Pancreas (tissue), 10 donors: Measurements from ENCODE around the gene APBA2. TPM values are rescaled to one million over a fixed set of nuclear protein-coding genes. Genes with fewer than 3 reads are reported as not detected.

ENCODE experiments used
- ATAC-seq, 4 donors: fragments of 200-7000 bp; cut with Tn5 transposase; one replicate each; pipeline versions ENCODE4 v1.8.0 to v1.9.1; 2020; ENCODE audit warnings: mild to moderate bottlenecking in 4 of 4, moderate library complexity in 4 of 4
- DNase-seq, 6 donors: peaks; one replicate each; pipeline ENCODE4 v3.0.0-alpha.2; 2020
- FAIRE-seq: peaks from 2 replicates; lab custom pipeline; 2012; peaks lifted over from hg19 to GRCh38; lab: Jason Lieb, UNC
- H3K27ac ChIP-seq, 4 donors: fragments of 200-600 bp; sonication (generic); 1 replicate in 3 of 4; 2 replicates in 1 of 4; pipeline versions ENCODE4 v1.5.0 to v1.8.0; 2020
- H3K27me3 ChIP-seq, 4 donors: fragments of 200-600 bp; one replicate each; pipeline ENCODE4 v1.8.0; 2021
- H3K36me3 ChIP-seq, 3 donors: fragments of 200-600 bp; sonication (generic) in 1 of 3; one replicate each; pipeline versions ENCODE4 v1.5.0 to v1.8.0; 2020 to 2021
- H3K4me1 ChIP-seq, 3 donors: fragments of 200-600 bp; one replicate each; pipeline ENCODE4 v1.8.0; 2021
- H3K4me3 ChIP-seq, 4 donors: fragments of 200-600 bp; sonication (generic) in 2 of 4; one replicate each; pipeline versions ENCODE4 v1.5.0 to v1.8.0; 2020 to 2021
- H3K9me3 ChIP-seq, 4 donors: fragments of 200-600 bp; one replicate each; pipeline ENCODE4 v1.8.0; 2021
- CTCF ChIP-seq, 4 donors: fragments of 200-600 bp; sonication (generic) in 3 of 4; IDR thresholded peaks; one replicate each; pipeline versions ENCODE4 v1.5.0 to v1.8.0; 2021; ENCODE audit warnings: antibody characterized with exemption in 4 of 4
- WGBS, 2 donors: extraction: QIAGEN DNeasy Blood & Tissue Kit; methylation state at CpG; one replicate each; pipeline ENCODE4 v1.1.7; 2013; 5-methylcytosine and 5-hydroxymethylcytosine counted together
- intact Hi-C, 3 donors: fragments of 100-400 bp; cut with DNase I; formaldehyde crosslinking; loops; one replicate each; pipeline versions ENCODE4 v1.11.1 to v1.14.2; 2022
- polyA plus RNA-seq, 2 donors: library from polyadenylated mRNA; stranded (reverse); fragments of 200-250 nt; gene quantifications; one replicate each; pipeline ENCODE4 v1.2.3, GENCODE V29; 2013
- total RNA-seq, 6 donors: library from RNA; stranded (reverse); fragmentation: NEBNext Ultra II Directional in 4 of 6; extraction: Animal tissue kit (Norgen Biotek cat#: 25700) in 4 of 6; gene quantifications; one replicate each; pipeline versions ENCODE4 v1.2.1 to v1.2.4, GENCODE V29; 2021 to 2023
- donor health status: healthy with polysubstance abuse.
- donor health status: DM: no; HTN: no; CAD: no; lungs with moderate emphysema.
- donor health status: DM: no; HTN: no; CAD: no.
- donor health status: control.
- donor health status: control.
- donor health status: Bipolar disorder and iron deficiency.
- donor health status: DM: yes; HTN: yes; CAD: no.
- donor health status: DM: no; HTN: no; CAD: no.
- donor health status: DM: no; HTN: no; CAD: no.
- donor health status: DM: yes; HTN: yes; CAD: no.

The APBA2 gene
- total and polyA plus RNA-seq, 8 donors, result 3.9 to 10.3 (median 6.7) TPM

DNA sequence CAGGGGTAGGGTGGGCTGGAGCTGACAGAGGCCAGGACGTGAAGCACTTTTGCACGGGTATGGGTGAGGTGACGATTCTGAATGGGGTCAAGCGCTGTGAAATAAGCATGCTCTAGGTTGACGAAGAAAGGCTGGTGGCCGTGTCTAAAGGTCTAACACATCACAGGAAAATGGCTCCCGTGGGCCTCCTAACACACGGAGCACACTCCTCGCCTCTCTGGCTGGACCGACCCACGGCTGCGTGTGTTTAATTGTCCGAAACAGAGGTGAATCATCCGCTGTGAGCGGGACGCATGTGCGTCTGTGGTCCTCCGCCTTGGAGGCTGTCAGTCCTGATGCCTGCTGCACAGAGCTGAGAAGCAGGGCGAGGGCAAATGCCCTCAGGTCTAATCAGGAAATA, 253.3 kb downstream of the APBA2 start:
- Histone ChIP-seq H3K27me3 (no peaks in the 10 kb centered on the region), H3K4me3 (no peak overlapping the region), H3K4me1 (no peaks in the 10 kb centered on the region), H3K9me3 (no peaks in the 10 kb centered on the region), H3K27ac (no peak overlapping the region), H3K36me3 (no peaks in the 10 kb centered on the region)
- FAIRE-seq, result no peak
- intact Hi-C loops, result no loop called here
- no peak for DNase-seq
- ATAC-seq, result no peak
- WGBS, 2 donors, result 83 to 92% methylated on average over 19 of the region's 19 CpGs
- TF ChIP-seq CTCF (IDR thresholded peaks at IDR 0.05), result no peak

DNA sequence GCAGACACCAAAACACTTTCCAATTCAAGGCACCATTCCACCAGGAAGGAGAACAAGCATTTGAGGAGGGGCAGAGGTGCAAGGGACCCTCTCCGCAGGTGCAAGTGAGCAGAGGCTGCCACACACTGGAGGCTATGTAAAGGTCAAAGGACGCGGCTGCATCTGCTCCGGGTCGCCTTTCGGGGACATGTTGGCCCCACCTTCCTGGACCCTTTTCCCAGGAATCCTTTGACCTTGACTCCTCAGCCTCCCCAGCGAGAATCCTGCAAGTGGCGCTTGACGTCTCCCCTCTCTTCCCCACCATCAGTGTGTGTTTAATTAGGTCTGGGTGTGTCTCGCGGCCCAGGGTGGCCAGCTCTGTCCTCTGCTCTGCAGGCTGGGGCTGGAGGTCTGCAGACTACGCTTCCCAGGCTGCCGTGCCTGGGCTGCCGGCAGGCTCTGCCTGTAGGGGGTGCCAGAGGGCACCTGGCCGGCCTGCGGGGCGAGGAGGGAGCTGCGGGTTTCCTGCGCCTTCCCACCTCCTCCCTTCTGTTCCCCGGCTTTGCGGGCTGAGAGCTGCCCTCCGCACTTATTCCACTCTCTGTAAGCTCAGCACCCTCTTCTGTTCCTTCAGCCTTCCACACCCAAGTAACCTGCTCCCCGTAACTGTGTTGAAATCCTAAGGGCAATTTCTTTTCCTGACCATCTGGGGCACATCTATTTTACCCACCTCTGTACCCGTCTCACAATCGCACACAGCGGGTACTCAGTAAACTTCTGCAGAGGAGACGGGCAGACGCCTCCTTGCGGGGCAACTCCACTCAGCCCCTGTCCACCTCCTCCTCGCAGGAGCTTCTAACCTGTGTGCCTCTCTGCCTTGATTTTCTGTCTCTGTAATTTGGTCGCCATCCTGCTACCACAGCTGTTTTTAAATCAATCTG, 254.0 kb downstream of the APBA2 start:
- Histone ChIP-seq H3K27ac (no peak overlapping the region), H3K4me1 (no peaks in the 10 kb centered on the region), H3K9me3 (no peaks in the 10 kb centered on the region), H3K4me3 (peak overlapping the region in 3 of 4 donors; percentile 5 to 30 (median 29)), H3K27me3 (no peaks in the 10 kb centered on the region), H3K36me3 (no peaks in the 10 kb centered on the region)
- WGBS, 2 donors, result 10 to 13% methylated on average over 31 of the region's 31 CpGs
- intact Hi-C loops, result no loop called here
- FAIRE-seq (no peak), DNase-seq (peak in 5 of 6 donors; percentile 31 to 91 (median 72)), ATAC-seq (peak; percentile 93 to 99 (median 97))
- TF ChIP-seq CTCF (IDR thresholded peaks at IDR 0.05), result peak; percentile 80 to 91 (median 88)

GRCh38 chr15:29140475-29141307, 254.9 kb downstream of the APBA2 start:
- TF ChIP-seq CTCF (IDR thresholded peaks at IDR 0.05), result no peak
- Histone ChIP-seq H3K27me3 (no peaks in the 10 kb centered on the region), H3K9me3 (no peaks in the 10 kb centered on the region), H3K4me1 (no peaks in the 10 kb centered on the region), H3K36me3 (no peaks in the 10 kb centered on the region), H3K4me3 (peak overlapping the region in 2 of 4 donors; percentile 29 to 30), H3K27ac (no peak overlapping the region)
- ATAC-seq (peak; percentile 10 to 43 (median 16)), DNase-seq (no peak), FAIRE-seq (no peak)
- 67 to 70% methylated on average over 15 of the region's 15 CpGs for whole genome bisulfite sequencing, 2 donors
- intact Hi-C loops, result no loop called here

DNA sequence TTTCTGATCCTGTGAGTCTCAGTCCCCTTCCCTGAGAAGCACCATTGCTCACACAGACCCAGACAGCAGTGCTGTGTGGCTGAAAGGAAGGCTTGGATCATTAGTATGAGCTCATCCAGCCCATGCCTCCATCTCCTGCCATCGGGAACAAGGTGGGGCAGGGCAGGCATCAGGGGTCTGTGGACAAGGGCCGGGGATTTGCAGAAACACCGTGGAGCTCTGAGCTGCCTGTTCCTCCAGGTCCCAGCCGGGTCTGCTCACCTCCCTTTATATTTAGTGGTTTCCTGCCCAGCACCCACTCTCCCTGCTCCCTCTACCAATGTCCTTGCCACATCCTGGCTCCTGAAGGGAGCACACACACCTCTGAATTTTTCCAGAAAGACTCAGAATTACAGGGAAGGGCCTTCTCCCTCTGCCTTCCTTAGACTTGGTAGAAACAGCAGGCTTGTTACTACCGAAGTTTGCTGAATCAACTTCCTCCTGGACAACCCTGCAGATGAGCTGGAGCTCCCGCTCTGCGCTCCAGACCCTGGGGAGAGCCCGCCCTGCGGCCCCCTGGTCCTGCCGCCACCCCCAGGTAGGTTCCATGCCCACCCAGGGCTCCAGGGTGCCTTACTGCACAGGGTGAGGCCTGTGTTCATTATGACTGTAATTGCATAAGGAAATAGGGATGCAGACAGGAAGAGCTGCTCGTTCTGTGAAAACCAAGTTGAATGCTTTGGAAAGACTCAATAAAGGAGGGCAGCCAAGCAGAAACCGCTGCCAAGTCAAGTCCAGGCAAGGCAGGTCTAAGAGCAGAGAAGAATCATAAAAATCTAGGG, 255.7 kb downstream of the APBA2 start:
- FAIRE-seq, result no peak
- ATAC-seq, result no peak
- H3K27me3 ChIP-seq, result no peaks in the 10 kb centered on the region
- no peaks in the 10 kb centered on the region for H3K9me3 ChIP-seq
- no peaks in the 10 kb centered on the region for H3K36me3 ChIP-seq
- H3K27ac ChIP-seq, result no peak overlapping the region
- H3K4me1 ChIP-seq, result no peaks in the 10 kb centered on the region
- 69 to 77% methylated on average over 12 of the region's 12 CpGs for WGBS, 2 donors
- TF ChIP-seq CTCF (IDR thresholded peaks at IDR 0.05), result no peak
- H3K4me3 ChIP-seq, result no peak overlapping the region
- no peak for DNase-seq
- intact Hi-C loops, result no loop called here
